ENCODE data around the gene CALD1.

The CALD1 gene

GRCh38 chr7:134777470-134777869 lies 2.0 kb upstream of the CALD1 start:
- H3K27ac ChIP-seq (ENCODE audit: low read depth, low read length, poor library complexity, severe bottlenecking): no peak overlapping the region
- H3K9me2 ChIP-seq (ENCODE audit: low read depth, low read length): no peaks in the 10 kb centered on the region
- no peaks in the 10 kb centered on the region for H4K20me1 ChIP-seq (ENCODE audit: insufficient read depth, low read length)
- no peaks in the 10 kb centered on the region for H3K9me3 ChIP-seq (ENCODE audit: low read length)
- no peaks in the 10 kb centered on the region for H3K4me1 ChIP-seq (ENCODE audit: insufficient read depth, low read length, severe bottlenecking)
- H3K79me2 ChIP-seq (ENCODE audit: insufficient read depth, low read length): no peaks in the 10 kb centered on the region
- no peaks in the 10 kb centered on the region for H3F3A ChIP-seq (ENCODE audit: insufficient read depth, low read length)
- no peak overlapping the region for H3K9ac ChIP-seq (ENCODE audit: low read length)
- H3K4me2 ChIP-seq (ENCODE audit: low read length): no peak overlapping the region
- no peaks in the 10 kb centered on the region for H3K36me3 ChIP-seq (ENCODE audit: insufficient read depth, low read length)
- no peak overlapping the region for H3K4me3 ChIP-seq (ENCODE audit: low read depth, low read length, poor library complexity, severe bottlenecking)
- TF ChIP-seq EZH2 (IDR thresholded peaks at IDR 0.05; ENCODE audit: borderline replicate concordance, low read length) (no peak), CTCF (IDR thresholded peaks at IDR 0.05; ENCODE audit: low read length) (no peak)
- H3K27me3 ChIP-seq (ENCODE audit: insufficient read depth, low read length): no peaks in the 10 kb centered on the region
- no peak overlapping the region for H2AFZ ChIP-seq (ENCODE audit: low read length)

GRCh38 chr7:134777908-134778580 lies 1.4 kb upstream of the CALD1 start:
- Histone ChIP-seq H3K4me3 (ENCODE audit: low read depth, low read length, poor library complexity, severe bottlenecking) (no peak overlapping the region), H3K9me2 (ENCODE audit: low read depth, low read length) (no peaks in the 10 kb centered on the region), H3K79me2 (ENCODE audit: insufficient read depth, low read length) (no peaks in the 10 kb centered on the region), H3K27ac (ENCODE audit: low read depth, low read length, poor library complexity, severe bottlenecking) (no peak overlapping the region), H2AFZ (ENCODE audit: low read length) (no peak overlapping the region), H4K20me1 (ENCODE audit: insufficient read depth, low read length) (no peaks in the 10 kb centered on the region), H3K36me3 (ENCODE audit: insufficient read depth, low read length) (no peaks in the 10 kb centered on the region), H3K9ac (ENCODE audit: low read length) (no peak overlapping the region), H3K27me3 (ENCODE audit: insufficient read depth, low read length) (no peaks in the 10 kb centered on the region; the same call in 1 of the 2 replicates), H3F3A (ENCODE audit: insufficient read depth, low read length) (no peaks in the 10 kb centered on the region), H3K4me1 (ENCODE audit: insufficient read depth, low read length, severe bottlenecking) (no peaks in the 10 kb centered on the region), H3K4me2 (ENCODE audit: low read length) (no peak overlapping the region), H3K9me3 (ENCODE audit: low read length) (no peaks in the 10 kb centered on the region)
- no peak for TF ChIP-seq CTCF (IDR thresholded peaks at IDR 0.05; ENCODE audit: low read length)
- no peak for TF ChIP-seq EZH2 (IDR thresholded peaks at IDR 0.05; ENCODE audit: borderline replicate concordance, low read length)

GRCh38 chr7:134779741-134780065 lies 269 bp downstream of the CALD1 start:
- Histone ChIP-seq H3K4me3 (ENCODE audit: low read depth, low read length, poor library complexity, severe bottlenecking) (no peak overlapping the region), H3K4me1 (ENCODE audit: insufficient read depth, low read length, severe bottlenecking) (no peaks in the 10 kb centered on the region), H3K9me3 (ENCODE audit: low read length) (no peaks in the 10 kb centered on the region), H3K9ac (ENCODE audit: low read length) (no peak overlapping the region), H3K27ac (ENCODE audit: low read depth, low read length, poor library complexity, severe bottlenecking) (no peak overlapping the region), H3K9me2 (ENCODE audit: low read depth, low read length) (no peaks in the 10 kb centered on the region), H2AFZ (ENCODE audit: low read length) (no peak overlapping the region), H3K79me2 (ENCODE audit: insufficient read depth, low read length) (no peaks in the 10 kb centered on the region), H3F3A (ENCODE audit: insufficient read depth, low read length) (no peaks in the 10 kb centered on the region), H4K20me1 (ENCODE audit: insufficient read depth, low read length) (no peaks in the 10 kb centered on the region), H3K4me2 (ENCODE audit: low read length) (no peak overlapping the region), H3K27me3 (ENCODE audit: insufficient read depth, low read length) (no peaks in the 10 kb centered on the region; the same call in 1 of the 2 replicates), H3K36me3 (ENCODE audit: insufficient read depth, low read length) (no peaks in the 10 kb centered on the region)
- TF ChIP-seq CTCF (IDR thresholded peaks at IDR 0.05; ENCODE audit: low read length): no peak
- no peak for TF ChIP-seq EZH2 (IDR thresholded peaks at IDR 0.05; ENCODE audit: borderline replicate concordance, low read length)

Data from OCI-LY1 (cell line).